ENCODE measurements around the gene UTF1. TPM values are rescaled to one million over a fixed set of nuclear protein-coding genes. Genes with fewer than 3 reads are reported as not detected.

The UTF1 gene
- total and polyA plus RNA-seq, 2 of the 8 experiments (the other 6 are each of a cell fraction or from before 2014, with no cell fraction given), result 0.47 to 21.8 TPM

GRCh38 chr10:133255323-133255722, 25.3 kb downstream of the UTF1 start:
- Histone ChIP-seq H4K8ac (ENCODE audit: extremely low read depth, insufficient read depth, low read length) (peak overlapping the region; percentile 35), H3K18ac (ENCODE audit: extremely low read depth, low read length) (no peak overlapping the region), H4K91ac (replicated peaks; ENCODE audit: insufficient read length, low read length) (no peak overlapping the region), H4K20me1 (replicated peaks in 1 of 2; ENCODE audit: control insufficient read depth in 1 of 2, insufficient read depth in 2 of 2, low read length in 2 of 2) (peaks cover 0 to 3% of the 10 kb centered on the region in 2 experiments), H3K4me1 (replicated peaks in 1 of 4; ENCODE audit: control insufficient read depth in 3 of 4, insufficient read depth in 4 of 4, low read length in 3 of 4) (peaks cover 0 to 13% (median 6%) of the 10 kb centered on the region in 4 experiments; a peak in 5 of 7 replicates), H3K14ac (ENCODE audit: insufficient read length) (no peak overlapping the region), H3K9me3 (ENCODE audit: insufficient read depth in 2 of 2, low read depth in 1 of 2, low read length in 1 of 2) (no peaks in the 10 kb centered on the region), H2AK5ac (ENCODE audit: low read depth, low read length) (no peak overlapping the region), H2BK12ac (ENCODE audit: low read depth, low read length) (0 out of 2 replicates have a peak overlapping the region, but pooled peaks have one; percentile 35), H3K23me2 (ENCODE audit: low read depth, low read length) (no peaks in the 10 kb centered on the region), H3K4me3 (ENCODE audit: extremely low read depth in 1 of 4, insufficient read depth in 2 of 4, low read depth in 3 of 4, low read length in 4 of 4) (no peak overlapping the region), H3K79me1 (ENCODE audit: low read depth, low read length) (no peaks in the 10 kb centered on the region), H2AFZ (ENCODE audit: low read length) (no peak overlapping the region), H3K4me2 (ENCODE audit: insufficient read depth in 1 of 2, low read depth in 2 of 2, low read length in 2 of 2) (no peak overlapping the region), H3K56ac (replicated peaks; ENCODE audit: insufficient read length, low read depth, low read length) (no peak overlapping the region), H2BK120ac (replicated peaks; ENCODE audit: low read depth, low read length) (no peak overlapping the region), H3K79me2 (ENCODE audit: control insufficient read depth in 1 of 2, insufficient read depth in 2 of 2, low read length in 2 of 2) (no peaks in the 10 kb centered on the region), H3K27me3 (replicated peaks in 1 of 4; ENCODE audit: control insufficient read depth in 3 of 4, extremely low read depth in 1 of 4, insufficient read depth in 3 of 4, low read length in 3 of 4) (no peaks in the 10 kb centered on the region; a peak in 1 of 7 replicates), H3K27ac (ENCODE audit: low read depth, low read length) (no peak overlapping the region), H3K23ac (ENCODE audit: insufficient read length) (no peak overlapping the region), H2BK5ac (ENCODE audit: low read depth, low read length) (no peak overlapping the region), H2BK15ac (ENCODE audit: low read length) (no peak overlapping the region), H3K4ac (replicated peaks; ENCODE audit: insufficient read length, low read depth, low read length) (no peak overlapping the region), H4K5ac (ENCODE audit: insufficient read length, low read depth, low read length) (no peak overlapping the region), H2BK20ac (ENCODE audit: low read length) (no peak overlapping the region), H3K9ac (replicated peaks in 1 of 4; ENCODE audit: extremely low read depth in 1 of 4, low read depth in 3 of 4, low read length in 3 of 4) (no peak overlapping the region), H3K36me3 (ENCODE audit: control insufficient read depth in 2 of 4, insufficient read depth in 4 of 4, low read length in 3 of 4) (no peaks in the 10 kb centered on the region)
- POLR2A ChIA-PET (ENCODE audit: partially characterized antibody), result interaction anchor here (1.2 to 1.5 kb wide), 2 partner anchors 10 to 13 kb away, joined by 3 to 4 read pairs; no protein-coding TSS in a partner anchor
- no peak for DNase-seq (ENCODE audit: low read depth in 1 of 2, low spot score in 2 of 2)
- WGBS, 2 experiments (ENCODE audit: extremely low coverage in 1 of 2, insufficient coverage in 1 of 2, insufficient read length in 1 of 2, insufficient replicate concordance in 2 of 2, low coverage in 1 of 2, low lambda C conversion rate in 2 of 2, missing lambda C conversion rate in 1 of 2), result 87% methylated on average over 6 of the region's 15 CpGs; no CpG with 5 or more reads in 1 of the 2 experiments
- no peak for FAIRE-seq
- CTCF ChIA-PET (ENCODE audit: partially characterized antibody), result interaction anchor here (1.0 kb wide), 1 partner anchor 9 kb away, joined by 3 read pairs; no protein-coding TSS in a partner anchor
- TF ChIP-seq RAD21 (IDR thresholded peaks at IDR 0.05 in 1 of 2, conservative IDR thresholded peaks at IDR 0.05 in 1 of 2; ENCODE audit: low read depth in 2 of 2, low read length in 2 of 2) (no peak), FOSL1 (IDR thresholded peaks at IDR 0.05; ENCODE audit: insufficient read depth, low read depth, low read length) (no peak), ASH2L (IDR thresholded peaks at IDR 0.05; ENCODE audit: low read length) (no peak), SP4 (IDR thresholded peaks at IDR 0.05; ENCODE audit: low read length) (no peak), GABPA (IDR thresholded peaks at IDR 0.05; ENCODE audit: borderline replicate concordance, insufficient read depth, low read length) (no peak), CHD1 (IDR thresholded peaks at IDR 0.05; ENCODE audit: low read depth, low read length) (no peak), PHF8 (conservative IDR thresholded peaks at IDR 0.05; ENCODE audit: low read depth, low read length) (no peak), JUN (IDR thresholded peaks at IDR 0.05; ENCODE audit: low read depth, low read length) (no peak), BACH1 (IDR thresholded peaks at IDR 0.05; ENCODE audit: low read length) (no peak), ATF2 (IDR thresholded peaks at IDR 0.05; ENCODE audit: low read length) (no peak), HDAC2 (IDR thresholded peaks at IDR 0.05; ENCODE audit: borderline replicate concordance in 1 of 2, low read depth in 2 of 2, low read length in 2 of 2) (no peak)
- TF ChIP-seq, protein P1, sequence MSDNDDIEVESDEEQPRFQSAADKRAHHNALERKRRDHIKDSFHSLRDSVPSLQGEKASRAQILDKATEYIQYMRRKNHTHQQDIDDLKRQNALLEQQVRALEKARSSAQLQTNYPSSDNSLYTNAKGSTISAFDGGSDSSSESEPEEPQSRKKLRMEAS (IDR thresholded peaks at IDR 0.05), result no peak
